ENCODE results near the gene GNB5.

DNA sequence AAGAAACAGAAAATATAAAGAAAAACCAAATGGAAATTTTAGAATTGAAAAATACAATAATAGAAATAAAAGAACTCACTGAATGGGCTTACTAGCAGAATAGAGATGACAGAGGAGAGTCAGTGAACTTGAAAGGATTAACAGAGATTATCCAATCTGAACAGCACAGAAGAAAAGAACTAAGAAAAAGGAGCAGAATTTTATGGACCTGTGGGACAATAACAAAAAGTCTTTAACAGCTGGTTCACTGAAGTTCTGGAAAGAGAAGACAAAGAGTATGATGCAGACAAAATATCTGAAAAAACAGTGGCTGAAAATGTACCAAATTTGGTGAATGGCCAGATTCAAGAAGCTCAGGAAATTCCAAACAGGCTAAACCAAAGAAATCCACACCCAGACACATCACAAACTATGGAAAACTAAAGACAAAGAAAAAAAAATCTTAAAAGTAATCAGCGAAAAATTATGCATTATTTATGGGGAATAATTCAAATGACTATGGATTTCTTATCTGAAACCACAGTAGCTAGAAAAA lies 9.7 kb upstream of the GNB5 start:
- TF ChIP-seq POLR2AphosphoS5 (IDR thresholded peaks at IDR 0.05; ENCODE audit: insufficient read depth in 1 of 2, low read depth in 1 of 2) = no peak
- TF ChIP-seq CTCF (IDR thresholded peaks at IDR 0.05) = no peak
